Right atrium auricular region (tissue), 2 donors: ENCODE data around the gene BRD3. TPM values are rescaled to one million over a fixed set of nuclear protein-coding genes. Genes with fewer than 3 reads are reported as not detected.

Experiments
- DNase-seq: peaks from one replicate; pipeline ENCODE4 v3.0.0-alpha.2; 2019; ENCODE audit warnings: low spot score
- H3K27ac ChIP-seq, 2 donors: fragments of 200-600 bp; sonication (generic); 1 replicate in 1 of 2; 2 replicates in 1 of 2; pipeline ENCODE4 v1.5.1; 2016 to 2019
- H3K27me3 ChIP-seq, 2 donors: fragments of 200-600 bp; sonication (generic); one replicate each; pipeline versions ENCODE4 v1.5.1 to v1.6.0; 2017 to 2019
- H3K36me3 ChIP-seq: fragments of 200-600 bp; sonication (generic); one replicate; pipeline ENCODE4 v1.5.1; 2016
- H3K4me1 ChIP-seq, 2 donors: fragments of 200-600 bp; sonication (generic); one replicate each; pipeline versions ENCODE4 v1.5.1 to v1.6.0; 2017 to 2019
- H3K4me3 ChIP-seq, 2 donors: fragments of 200-600 bp; sonication (generic); 1 replicate in 1 of 2; 2 replicates in 1 of 2; pipeline ENCODE4 v1.5.1; 2017 to 2019; ENCODE audit warnings: mild to moderate bottlenecking in 1 of 2, moderate library complexity in 1 of 2
- H3K9me3 ChIP-seq, 2 donors: fragments of 200-600 bp; sonication (generic); one replicate each; pipeline ENCODE4 v1.5.1; 2019
- CTCF ChIP-seq, 2 donors: fragments of 200-600 bp; sonication (generic); IDR thresholded peaks; one replicate each; pipeline ENCODE4 v1.5.1; 2019; ENCODE audit warnings: antibody characterized with exemption in 2 of 2
- total RNA-seq, 2 donors: library from RNA; depleted of rRNA; stranded (reverse); fragments of >200 nt; gene quantifications; one replicate each; pipeline ENCODE4 v1.1.0, GENCODE V29; 2016

BRD3 gene
- total RNA-seq, 2 donors from 2014 or later, result 14.1 to 18.5 TPM

DNA sequence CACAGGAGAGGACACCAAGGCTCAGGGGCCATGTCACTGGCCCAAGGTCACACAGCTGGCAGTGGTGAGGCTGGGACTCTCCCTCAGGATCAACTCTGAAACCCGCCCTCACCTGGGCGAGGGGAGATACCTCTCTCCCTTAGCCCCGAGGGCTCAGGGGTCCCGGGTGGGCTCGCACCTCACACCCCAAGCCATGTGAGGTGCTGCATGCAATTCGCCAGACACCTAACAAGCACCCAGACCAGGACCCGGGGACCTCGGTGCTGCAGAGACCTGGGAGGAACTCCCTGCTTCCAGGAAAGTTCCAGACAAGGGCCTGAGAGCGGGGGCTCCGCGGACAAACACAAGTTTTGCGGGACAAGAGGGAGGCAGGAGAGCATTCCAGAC, 19.3 kb downstream of the BRD3 start:
- no peaks in the 10 kb centered on the region for H3K9me3 ChIP-seq
- no peak overlapping the region for H3K4me3 ChIP-seq
- peak overlapping the region in 1 of 2 donors; percentile 45 for H3K27ac ChIP-seq
- no peaks in the 10 kb centered on the region for H3K27me3 ChIP-seq
- DNase-seq, result no peak
- peaks cover 0 to 17% of the 10 kb centered on the region in 2 donors for H3K4me1 ChIP-seq
- no peak for TF ChIP-seq CTCF (IDR thresholded peaks at IDR 0.05)
- peaks cover 93% of the 10 kb centered on the region for H3K36me3 ChIP-seq

DNA sequence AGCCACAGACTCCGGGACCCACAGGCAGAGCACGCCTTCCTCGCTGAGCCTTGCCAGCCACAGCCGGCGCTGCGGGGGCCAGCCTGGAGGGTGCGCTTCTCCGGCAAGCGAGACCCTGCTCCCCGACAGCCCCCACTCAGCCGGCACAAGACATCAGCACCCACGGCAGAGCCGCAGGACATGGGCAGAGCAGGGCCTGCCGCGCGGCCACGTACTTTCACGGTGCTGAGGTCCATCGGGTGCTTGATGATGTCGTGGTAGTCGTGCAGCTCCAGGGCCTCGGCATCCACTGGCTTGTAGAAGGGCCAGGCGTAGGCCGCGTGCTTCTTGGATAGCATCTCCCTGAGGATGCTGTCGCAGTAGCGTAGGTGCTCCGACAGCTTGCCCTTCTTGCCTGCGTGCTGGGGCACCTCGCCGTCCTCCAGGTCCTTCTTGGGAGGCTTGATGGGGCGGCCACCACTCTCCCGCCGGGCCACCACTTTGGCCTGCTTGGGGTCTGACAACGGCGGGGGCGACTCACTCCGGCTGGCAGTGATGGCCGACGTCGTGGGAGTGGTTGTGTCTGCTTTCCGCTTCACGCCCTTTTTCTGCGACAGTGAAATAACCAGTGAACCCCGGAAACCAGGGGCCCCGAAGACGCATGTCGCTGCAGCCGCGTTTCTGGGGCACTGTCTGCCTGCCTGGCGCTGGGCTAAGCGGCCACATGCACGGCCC, 19.8 kb downstream of the BRD3 start:
- peaks cover 0 to 17% of the 10 kb centered on the region in 2 donors for H3K4me1 ChIP-seq
- no peak overlapping the region for H3K4me3 ChIP-seq
- H3K27me3 ChIP-seq, result no peaks in the 10 kb centered on the region
- TF ChIP-seq CTCF (IDR thresholded peaks at IDR 0.05), result no peak
- peaks cover 95% of the 10 kb centered on the region for H3K36me3 ChIP-seq
- H3K9me3 ChIP-seq, result no peaks in the 10 kb centered on the region
- no peak overlapping the region for H3K27ac ChIP-seq
- no peak for DNase-seq

DNA sequence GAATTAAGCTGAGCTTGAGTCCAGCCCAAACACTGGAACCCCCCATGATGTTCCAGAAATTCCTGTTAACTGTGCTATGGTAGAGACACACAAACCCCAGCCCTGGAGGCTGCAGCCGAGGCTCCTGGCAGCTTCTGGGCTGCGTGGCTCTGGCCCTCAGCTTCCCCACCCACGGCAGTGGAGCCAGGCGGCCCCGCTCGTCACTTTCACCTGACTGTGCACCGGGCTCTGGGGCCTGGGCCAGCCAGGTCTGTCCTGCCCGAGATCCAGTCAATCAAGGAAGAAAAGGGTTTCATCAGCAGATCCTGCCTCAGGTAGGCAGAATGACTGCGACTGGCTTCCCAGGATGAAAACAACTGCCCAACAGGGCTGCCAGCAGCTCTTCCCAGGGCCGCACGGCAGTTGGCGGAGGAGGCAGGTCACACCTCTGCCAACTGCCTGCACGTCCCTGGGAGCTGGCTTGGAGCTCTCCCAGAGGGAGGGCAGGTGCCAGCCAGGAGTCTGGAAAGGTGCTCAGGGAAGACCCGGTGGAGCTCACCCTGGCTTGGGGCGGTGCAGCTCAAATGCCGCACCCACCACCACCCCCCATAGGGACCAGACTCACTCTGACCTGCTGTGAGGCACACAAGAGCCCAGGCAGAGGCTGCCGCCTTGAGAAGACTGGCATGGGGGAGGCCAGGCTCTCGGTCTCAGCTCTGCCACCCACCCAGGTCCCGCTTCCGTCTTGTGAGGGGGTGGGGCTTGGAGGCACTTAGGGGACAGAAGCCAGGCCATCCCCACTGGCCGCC, 20.7 kb downstream of the BRD3 start:
- H3K4me3 ChIP-seq, result no peak overlapping the region
- no peaks in the 10 kb centered on the region for H3K9me3 ChIP-seq
- no peaks in the 10 kb centered on the region for H3K27me3 ChIP-seq
- H3K4me1 ChIP-seq, result peaks cover 0 to 17% of the 10 kb centered on the region in 2 donors
- DNase-seq, result no peak
- TF ChIP-seq CTCF (IDR thresholded peaks at IDR 0.05), result no peak
- H3K36me3 ChIP-seq, result peaks cover 90% of the 10 kb centered on the region
- H3K27ac ChIP-seq, result no peak overlapping the region

- Histone ChIP-seq H3K27ac (no peak overlapping the region), H3K4me3 (no peak overlapping the region), H3K36me3 (peaks cover 87% of the 10 kb centered on the region), H3K4me1 (peaks cover 0 to 22% of the 10 kb centered on the region in 2 donors), H3K27me3 (no peaks in the 10 kb centered on the region), H3K9me3 (no peaks in the 10 kb centered on the region)
- TF ChIP-seq CTCF (IDR thresholded peaks at IDR 0.05), result no peak
- no peak for DNase-seq
These were observed 21.8 kb downstream of the BRD3 start for GRCh38 chr9:134045841-134046544.

DNA sequence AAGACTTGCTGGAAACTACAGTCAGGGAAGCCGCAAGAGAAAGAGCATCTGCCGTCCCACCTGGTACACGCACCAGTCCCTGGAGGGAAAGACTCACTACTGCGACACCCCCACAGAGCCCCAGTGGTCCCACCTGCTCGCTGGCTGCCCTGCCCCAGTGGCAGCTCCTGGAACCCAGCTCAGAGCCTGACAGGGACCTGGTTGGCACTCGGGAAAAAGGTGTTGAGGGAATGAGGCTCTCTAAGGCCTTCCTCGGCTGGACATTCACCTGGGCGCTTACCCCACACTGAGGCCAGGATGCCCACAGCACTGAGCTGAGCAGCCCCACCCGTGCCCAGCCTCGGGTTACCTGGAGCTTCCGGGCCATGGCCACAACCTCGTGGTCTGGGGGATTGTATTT, 22.9 kb downstream of the BRD3 start:
- Histone ChIP-seq H3K27ac (no peak overlapping the region), H3K27me3 (no peaks in the 10 kb centered on the region), H3K4me3 (no peak overlapping the region), H3K4me1 (peaks cover 0 to 24% of the 10 kb centered on the region in 2 donors), H3K9me3 (no peaks in the 10 kb centered on the region), H3K36me3 (peaks cover 86% of the 10 kb centered on the region)
- DNase-seq, result no peak
- TF ChIP-seq CTCF (IDR thresholded peaks at IDR 0.05), result no peak
